Activated naive CD4-positive, alpha-beta T cell treated with anti-CD3 and anti-CD28 coated beads, Interleukin-2, amount 10 ng/mL, durations not matched to agents 7 days and 5 days (primary cell): ENCODE data around the gene CRYGD.

Experiments
- CTCF ChIA-PET: fragments of 350-600 bp; sonication (Branson Sonifier 250); formaldehyde crosslinking; loops from one replicate; lab custom pipeline; 2021; ENCODE audit warnings: antibody characterized with exemption; lab: Charles Lee
- DNase-seq: peaks from one replicate; pipeline ENCODE4 v3.0.0-alpha.2; 2020
- H3K27ac Mint-ChIP-seq: one replicate; pipeline ENCODE4 v1.8.0; 2021; ENCODE audit warnings: mild to moderate bottlenecking, moderate library complexity, mixed read lengths
- H3K27me3 Mint-ChIP-seq: one replicate; pipeline ENCODE4 v1.8.0; 2021; ENCODE audit warnings: mild to moderate bottlenecking, mixed read lengths
- H3K36me3 Mint-ChIP-seq: one replicate; pipeline ENCODE4 v1.8.0; 2021; ENCODE audit warnings: mixed read lengths
- H3K4me1 Mint-ChIP-seq: one replicate; pipeline ENCODE4 v1.8.0; 2021; ENCODE audit warnings: mixed read lengths
- H3K4me3 Mint-ChIP-seq: one replicate; pipeline ENCODE4 v1.8.0; 2021; ENCODE audit warnings: mild to moderate bottlenecking, moderate library complexity, mixed read lengths
- H3K9me3 Mint-ChIP-seq: one replicate; pipeline ENCODE4 v1.8.0; 2021; ENCODE audit warnings: mixed read lengths

Gene CRYGD

DNA sequence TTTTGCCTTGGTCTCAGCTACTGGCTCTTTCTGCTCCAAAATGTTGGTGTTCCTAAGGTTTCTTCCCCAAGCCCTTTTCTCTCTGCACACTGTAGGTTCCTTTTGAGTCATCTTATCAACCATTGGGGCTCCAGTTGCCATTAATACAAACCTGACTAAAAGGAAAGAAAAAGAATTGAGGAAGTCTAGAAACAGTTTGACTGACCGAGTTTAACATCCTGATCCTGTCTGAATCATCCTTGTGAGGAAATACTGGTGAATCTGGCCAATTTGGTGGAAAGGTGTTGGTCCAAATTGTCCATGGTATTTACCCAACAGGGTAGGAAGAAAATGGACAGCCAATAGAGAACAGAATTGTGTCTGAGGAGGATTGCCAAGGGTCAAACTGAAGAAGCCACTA, 38.3 kb downstream of the CRYGD start:
- Mint-ChIP-seq H3K27me3 (peaks cover 28% of the 10 kb centered on the region), H3K4me1 (no peaks in the 10 kb centered on the region), H3K36me3 (no peaks in the 10 kb centered on the region), H3K9me3 (no peaks in the 10 kb centered on the region), H3K4me3 (no peak overlapping the region), H3K27ac (no peak overlapping the region)
- CTCF ChIA-PET = interaction anchor here (1.4 kb wide), 1 partner anchor 14 kb away, joined by 4 read pairs; no protein-coding TSS in a partner anchor
- no peak for DNase-seq

- CTCF ChIA-PET = no interaction called here
These were observed 40.5 kb downstream of the CRYGD start for GRCh38 chr2:208083807-208084206.

DNA sequence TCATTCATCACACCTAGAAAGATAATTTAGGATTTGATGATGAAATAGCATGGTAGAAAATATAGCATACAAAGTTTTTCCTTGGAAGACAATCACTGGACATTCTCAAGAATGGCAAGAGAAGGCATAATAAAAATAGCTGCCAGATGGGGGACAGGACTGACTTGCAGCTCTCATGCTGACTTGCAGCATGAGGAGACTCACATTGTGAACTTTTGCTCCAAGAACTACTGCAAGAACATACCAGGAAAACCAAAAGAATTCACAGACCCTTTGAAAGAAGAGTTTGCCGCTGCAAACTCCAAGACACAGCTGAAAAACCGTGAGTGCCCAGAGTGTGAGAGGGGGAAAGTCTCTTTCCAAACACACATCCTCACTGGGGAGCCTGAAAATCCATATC, 47.0 kb downstream of the CRYGD start:
- H3K27me3 Mint-ChIP-seq = peaks cover 9% of the 10 kb centered on the region
- no peak overlapping the region for H3K27ac Mint-ChIP-seq
- no peaks in the 10 kb centered on the region for H3K36me3 Mint-ChIP-seq
- H3K4me3 Mint-ChIP-seq = no peak overlapping the region
- H3K9me3 Mint-ChIP-seq = no peaks in the 10 kb centered on the region
- no peaks in the 10 kb centered on the region for H3K4me1 Mint-ChIP-seq
- no peak for DNase-seq
- CTCF ChIA-PET = interaction anchor here (1.8 kb wide), 1 partner anchor 331 kb away, joined by 4 read pairs; no protein-coding TSS in a partner anchor

More at GRCh38 chr2:208083807-208084206, 40.5 kb downstream of the CRYGD start:
- H3K4me3 Mint-ChIP-seq = no peak overlapping the region
- no peaks in the 10 kb centered on the region for H3K4me1 Mint-ChIP-seq
- no peaks in the 10 kb centered on the region for H3K36me3 Mint-ChIP-seq
- H3K9me3 Mint-ChIP-seq = no peaks in the 10 kb centered on the region
- H3K27me3 Mint-ChIP-seq = peaks cover 28% of the 10 kb centered on the region
- H3K27ac Mint-ChIP-seq = no peak overlapping the region
- DNase-seq = no peak

- Mint-ChIP-seq H3K4me1 (no peaks in the 10 kb centered on the region), H3K4me3 (no peak overlapping the region), H3K36me3 (no peaks in the 10 kb centered on the region), H3K27me3 (peaks cover 4% of the 10 kb centered on the region), H3K9me3 (no peaks in the 10 kb centered on the region), H3K27ac (no peak overlapping the region)
- CTCF ChIA-PET = interaction anchor here (1.6 kb wide), 2 partner anchors 34 to 329 kb away, joined by 5 to 7 read pairs; no protein-coding TSS in a partner anchor
- DNase-seq = no peak
These were observed 49.5 kb downstream of the CRYGD start for GRCh38 chr2:208074610-208075356.

GRCh38 chr2:208072250-208072892, 52.0 kb downstream of the CRYGD start:
- no peak overlapping the region for H3K27ac Mint-ChIP-seq
- no peak overlapping the region for H3K4me3 Mint-ChIP-seq
- peak; percentile 66 for DNase-seq
- H3K36me3 Mint-ChIP-seq = no peaks in the 10 kb centered on the region
- no peaks in the 10 kb centered on the region for H3K4me1 Mint-ChIP-seq
- CTCF ChIA-PET = interaction anchor here (0.5 to 2.2 kb wide), 9 partner anchors 14 to 333 kb away, joined by 3 to 18 read pairs (median 3); no protein-coding TSS in a partner anchor
- H3K9me3 Mint-ChIP-seq = no peaks in the 10 kb centered on the region
- peaks cover 11% of the 10 kb centered on the region for H3K27me3 Mint-ChIP-seq
